ENCODE measurements around the gene GZMH. TPM values are rescaled to one million over a fixed set of nuclear protein-coding genes. Genes with fewer than 3 reads are reported as not detected.
"Not testable (repeated sequence)": the region's sequence is repeated elsewhere in the genome, so short reads cannot be mapped to it uniquely, and the experiment has no call there.

The GZMH gene
- total RNA-seq (2014; rRNA removed; shearing (Covaris generic)), result not detected in 2 replicates

- no peak for DNase-seq (ENCODE audit: low read depth)
Observed at GRCh38 chr14:24609655-24610344, at the start of gene GZMH. TSS of gene GZMH (minus strand) at chr14:24609685. CDS start at chr14:24609613, 72 bp downstream.

DNA sequence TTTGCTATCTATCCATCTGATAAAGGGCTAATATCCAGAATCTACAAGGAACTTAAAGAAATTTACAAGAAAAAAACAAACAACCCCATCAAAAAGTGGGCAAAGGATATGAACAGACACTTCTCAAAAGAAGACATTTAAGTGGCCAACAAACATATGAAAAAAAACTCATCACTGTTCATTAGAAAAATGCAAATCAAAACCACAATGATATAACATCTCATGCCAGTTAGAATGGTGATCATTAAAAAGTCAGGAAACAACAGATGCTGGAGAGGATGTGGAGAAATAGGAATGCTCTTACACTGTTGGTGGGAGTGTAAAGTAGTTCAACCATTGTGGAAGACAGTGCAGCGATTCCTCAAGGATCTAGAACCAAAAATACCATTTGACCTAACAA, 38.9 kb upstream of the GZMH start:
- DNase-seq (ENCODE audit: low read depth), result not testable (repeated sequence)

DNA sequence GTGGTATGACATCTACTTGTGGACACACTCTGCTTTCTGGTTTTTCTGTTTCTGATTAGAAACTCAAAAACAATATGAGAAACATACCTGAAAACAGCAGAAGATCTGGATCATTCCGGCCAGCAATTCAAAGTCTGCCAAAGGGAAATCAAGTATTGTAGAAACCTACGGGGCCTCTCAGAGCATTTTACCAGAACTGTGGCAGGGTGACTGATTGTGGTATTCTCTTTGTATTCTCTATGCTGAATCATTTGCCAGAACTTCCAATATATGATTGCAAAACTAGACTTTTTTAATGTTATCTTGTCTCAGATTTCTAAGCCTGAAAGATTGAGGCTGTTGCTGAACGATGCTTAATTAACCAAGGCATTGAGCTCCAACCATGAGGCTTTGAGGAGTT, 30.4 kb upstream of the GZMH start:
- DNase-seq (ENCODE audit: low read depth), result no peak

GRCh38 chr14:24639270-24639669, 29.8 kb upstream of the GZMH start:
- DNase-seq (ENCODE audit: low read depth), result no peak

DNA sequence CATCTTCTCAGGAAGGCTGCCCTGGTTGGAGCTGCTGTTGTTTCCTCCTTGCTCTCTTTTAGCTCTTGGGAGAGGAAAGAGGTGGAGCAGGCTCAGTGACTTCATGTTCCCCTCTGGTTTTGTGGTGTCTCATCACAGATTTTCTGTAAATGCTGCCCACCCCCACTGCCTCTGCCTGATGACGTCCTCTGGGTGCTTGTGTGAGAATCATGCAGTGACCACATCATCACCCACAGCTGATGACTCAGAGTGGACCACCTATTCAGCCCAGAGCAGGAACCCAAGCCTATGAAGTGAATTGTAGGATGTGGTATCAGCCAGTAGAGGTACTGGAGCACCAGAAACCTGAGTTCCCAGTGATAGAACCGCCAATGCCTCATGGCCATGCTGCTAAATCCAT, 24.7 kb upstream of the GZMH start, which contains the start of gene GZMB:
TSS of gene GZMB (minus strand) at position 33 of the 400 bp plus-strand sequence. CDS start at position 3, 30 bp downstream.
- no peak for DNase-seq (ENCODE audit: low read depth)

DNA sequence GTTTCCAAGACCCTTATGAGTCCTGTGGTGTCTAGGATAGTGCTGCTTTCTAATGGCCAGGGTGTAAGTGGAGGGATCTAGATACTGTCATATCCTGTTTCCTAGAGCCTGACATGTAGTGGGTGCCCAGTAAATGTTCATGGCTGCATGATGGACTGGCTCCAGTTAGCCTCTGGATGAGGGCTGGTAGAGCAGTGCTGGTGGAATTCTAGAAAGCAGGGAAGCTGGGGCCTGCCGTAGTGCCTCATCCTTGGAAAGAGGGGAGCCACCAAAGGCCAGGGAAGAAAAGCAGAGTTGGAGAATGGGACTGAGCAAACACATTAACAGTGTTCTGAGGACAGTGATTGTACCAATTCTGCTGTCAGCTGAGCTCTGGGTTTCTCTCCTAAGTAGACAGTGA, 23.9 kb upstream of the GZMH start:
- DNase-seq (ENCODE audit: low read depth), result no peak

DNA sequence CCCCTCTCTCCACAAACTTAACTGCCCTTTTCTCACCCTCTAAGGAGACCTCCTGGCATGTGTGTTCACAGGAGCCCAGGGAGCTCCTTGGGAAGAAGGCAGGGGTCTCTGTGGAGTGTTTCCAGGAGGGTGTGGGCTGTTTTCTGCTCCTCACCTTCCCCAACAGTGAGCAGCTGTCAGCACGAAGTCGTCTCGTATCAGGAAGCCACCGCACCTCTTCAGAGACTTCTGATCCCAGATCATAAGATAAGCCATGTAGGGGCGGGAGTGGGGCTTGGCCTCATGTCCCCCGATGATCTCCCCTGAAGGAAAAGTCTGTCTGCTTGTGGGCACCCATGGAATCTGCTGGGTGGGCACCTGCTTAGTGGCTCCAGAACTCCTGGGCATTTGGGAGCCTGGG, 23.3 kb upstream of the GZMH start:
- DNase-seq (ENCODE audit: low read depth), result no peak

DNA sequence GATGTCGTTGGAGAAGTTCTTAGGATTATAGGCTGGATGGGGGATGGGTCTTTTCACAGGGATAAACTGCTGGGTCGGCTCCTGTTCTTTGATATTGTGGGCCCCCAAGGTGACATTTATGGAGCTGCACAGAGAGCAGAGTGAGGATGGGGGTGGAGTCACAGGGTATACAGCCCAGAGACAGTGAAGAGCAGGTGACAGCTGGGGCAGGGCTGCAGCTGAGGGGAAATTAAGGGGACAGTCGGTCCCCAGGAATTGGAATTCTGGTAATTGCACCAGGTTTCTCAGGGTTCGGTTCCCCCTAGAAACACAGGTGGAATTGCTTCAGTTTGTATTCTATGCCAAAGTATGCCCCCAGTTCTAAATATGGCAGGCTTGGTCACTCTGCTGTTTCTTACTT, 22.9 kb upstream of the GZMH start:
- no peak for DNase-seq (ENCODE audit: low read depth)

DNA sequence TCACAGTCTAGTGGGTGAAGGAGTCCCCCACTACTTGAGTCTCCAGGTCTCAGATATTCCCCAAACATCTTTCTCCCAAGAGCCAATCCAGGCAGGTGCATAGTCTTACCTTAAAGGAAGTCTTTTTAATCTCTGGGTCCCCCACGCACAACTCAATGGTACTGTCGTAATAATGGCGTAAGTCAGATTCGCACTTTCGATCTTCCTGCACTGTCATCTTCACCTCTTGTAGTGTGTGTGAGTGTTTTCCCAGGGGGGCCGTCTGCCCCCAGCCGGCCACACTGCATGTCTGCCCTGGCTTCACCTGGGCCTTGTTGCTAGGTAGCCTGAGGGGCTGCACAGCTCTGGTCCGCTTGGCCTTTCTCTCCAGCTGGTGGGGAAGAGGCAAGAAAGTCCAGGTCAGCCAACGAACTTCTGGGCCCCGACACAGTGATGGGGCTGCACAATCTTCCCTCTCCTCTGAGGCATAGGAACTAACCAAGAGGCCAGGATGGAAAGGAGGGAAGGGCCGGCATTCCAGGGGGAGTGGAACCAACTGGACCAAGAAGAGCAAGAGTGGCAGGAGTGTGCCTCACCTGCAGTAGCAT, 22.4 kb upstream of the GZMH start:
- DNase-seq (ENCODE audit: low read depth), result no peak

- DNase-seq (ENCODE audit: low read depth), result peak; percentile 1
Observed at GRCh38 chr14:24630872-24631477, 21.5 kb upstream of the GZMH start.

GRCh38 chr14:24630087-24630871, 20.8 kb upstream of the GZMH start:
- no peak for DNase-seq (ENCODE audit: low read depth)

GRCh38 chr14:24629521-24629920, 20.0 kb upstream of the GZMH start:
- no peak for DNase-seq (ENCODE audit: low read depth)

- DNase-seq (ENCODE audit: low read depth), result no peak
Observed at GRCh38 chr14:24613747-24614146, 4.3 kb upstream of the GZMH start.

DNA sequence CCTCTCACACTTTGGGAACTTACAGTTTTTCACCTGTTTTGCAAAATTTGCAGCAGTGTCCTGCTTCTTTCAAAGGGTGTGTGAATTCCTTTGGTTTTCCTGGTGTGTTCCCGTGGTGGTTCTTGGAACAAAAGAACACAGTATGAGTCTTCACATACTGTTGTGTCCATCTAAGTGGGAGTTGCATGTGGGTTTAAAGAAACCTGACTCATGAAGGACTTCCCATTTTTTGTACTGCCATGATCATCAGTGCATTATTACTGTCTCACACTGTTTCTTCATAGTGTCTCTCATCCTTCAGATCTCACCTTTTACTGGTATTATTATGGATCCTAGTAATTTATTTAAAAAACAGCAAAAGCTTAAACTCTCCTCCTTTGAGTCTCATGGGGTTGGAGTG, 3.8 kb upstream of the GZMH start:
- no peak for DNase-seq (ENCODE audit: low read depth)

DNA sequence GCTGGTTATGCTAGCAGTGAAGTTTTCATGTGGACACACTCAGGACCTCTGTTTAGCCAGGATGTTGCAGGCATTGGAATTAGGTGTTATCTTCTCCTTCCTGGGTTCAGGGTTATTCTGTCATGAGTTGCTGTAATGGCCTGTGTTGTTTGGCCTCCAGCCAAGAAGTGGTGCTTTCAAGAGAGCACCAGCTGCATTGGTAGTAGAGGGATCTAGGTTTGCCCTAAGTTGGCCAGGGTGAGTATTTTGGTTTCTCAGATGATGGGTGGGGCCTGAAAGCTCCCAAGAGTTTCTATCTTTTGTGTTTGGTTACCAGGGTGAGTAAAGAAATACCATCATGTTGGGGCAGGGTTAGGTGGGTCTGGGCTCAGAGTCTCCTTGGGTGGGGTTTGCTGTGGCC, 2.7 kb upstream of the GZMH start:
- peak; percentile 1 for DNase-seq (ENCODE audit: low read depth)

GRCh38 chr14:24607635-24608514, 1.6 kb downstream of the GZMH start:
- DNase-seq (ENCODE audit: low read depth), result no peak

DNA sequence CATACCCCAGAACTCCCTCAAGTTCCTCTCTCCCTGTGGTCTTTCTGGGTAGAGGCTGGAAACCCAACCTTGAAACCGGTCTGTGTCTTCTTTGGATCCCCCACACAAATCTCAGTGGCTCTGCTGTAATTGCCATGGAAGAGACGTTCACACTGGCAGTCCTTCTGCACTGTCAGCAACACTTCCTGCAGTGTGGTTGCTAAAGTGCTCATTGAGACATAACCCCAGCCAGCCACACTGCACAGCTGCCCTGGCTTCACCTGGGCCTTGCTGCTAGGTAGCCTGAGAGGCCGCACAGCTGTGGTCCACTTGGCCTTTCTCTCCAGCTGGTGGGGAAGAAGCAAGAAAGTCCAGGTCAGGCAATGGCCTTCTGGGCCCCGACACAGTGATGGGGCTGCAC, 2.4 kb downstream of the GZMH start:
- no peak for DNase-seq (ENCODE audit: low read depth)

GRCh38 chr14:24606297-24606696, 3.2 kb downstream of the GZMH start:
- DNase-seq (ENCODE audit: low read depth), result no peak

GRCh38 chr14:24605435-24606190, 3.9 kb downstream of the GZMH start:
- DNase-seq (ENCODE audit: low read depth), result no peak

DNA sequence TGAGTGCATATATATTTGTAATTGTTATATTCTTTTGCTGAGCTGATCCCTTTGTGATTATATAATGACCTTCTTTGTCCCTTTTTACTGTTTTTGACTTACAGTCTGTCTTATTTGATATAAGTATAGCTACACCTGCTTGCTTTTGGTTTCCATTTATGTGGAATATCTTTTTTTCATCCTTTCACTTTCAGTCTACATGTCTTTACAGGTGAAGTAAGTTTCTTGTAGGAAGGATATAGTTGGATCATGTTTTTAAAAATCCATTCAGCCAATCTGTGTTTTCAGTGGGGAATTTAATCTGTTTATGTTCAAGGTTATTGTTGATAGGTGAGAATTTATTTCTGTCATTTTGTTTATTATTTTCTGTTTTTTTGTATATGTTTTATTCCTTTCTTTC, 12.1 kb downstream of the GZMH start:
- no peak for DNase-seq (ENCODE audit: low read depth)
